HuH-7 (cell line): Measurements from ENCODE around the gene MRPS26.
"Not testable (repeated sequence)": the region's sequence is repeated elsewhere in the genome, so short reads cannot be mapped to it uniquely, and the experiment has no call there.

Source experiments
- DNase-seq: peaks from one replicate; pipeline ENCODE4 v3.0.0; 2011; ENCODE audit warnings: low spot score

The MRPS26 gene

DNA sequence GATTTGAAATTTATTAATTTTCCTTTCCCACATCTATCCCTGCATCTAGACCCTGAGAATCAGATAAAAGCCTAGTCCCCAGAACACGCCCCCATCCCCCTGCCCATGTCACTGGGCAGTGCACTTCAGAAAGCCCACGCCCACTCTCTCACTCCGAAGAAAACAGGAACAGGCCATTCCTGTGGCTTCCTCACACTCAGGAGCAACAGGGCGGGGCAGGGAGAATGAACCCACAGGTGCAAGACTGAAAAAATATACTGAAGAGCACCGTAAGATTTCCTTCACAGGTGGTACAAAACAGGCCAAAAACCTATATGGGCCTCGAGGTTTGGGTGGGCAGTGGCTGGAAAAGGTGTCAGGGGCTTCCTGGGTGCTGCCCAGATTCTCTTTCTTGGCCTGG is 29.0 kb downstream of the MRPS26 start:
- DNase-seq, result no peak

- DNase-seq, result not testable (repeated sequence)
Measured at GRCh38 chr20:3075315-3075714, 29.5 kb downstream of the MRPS26 start.

DNA sequence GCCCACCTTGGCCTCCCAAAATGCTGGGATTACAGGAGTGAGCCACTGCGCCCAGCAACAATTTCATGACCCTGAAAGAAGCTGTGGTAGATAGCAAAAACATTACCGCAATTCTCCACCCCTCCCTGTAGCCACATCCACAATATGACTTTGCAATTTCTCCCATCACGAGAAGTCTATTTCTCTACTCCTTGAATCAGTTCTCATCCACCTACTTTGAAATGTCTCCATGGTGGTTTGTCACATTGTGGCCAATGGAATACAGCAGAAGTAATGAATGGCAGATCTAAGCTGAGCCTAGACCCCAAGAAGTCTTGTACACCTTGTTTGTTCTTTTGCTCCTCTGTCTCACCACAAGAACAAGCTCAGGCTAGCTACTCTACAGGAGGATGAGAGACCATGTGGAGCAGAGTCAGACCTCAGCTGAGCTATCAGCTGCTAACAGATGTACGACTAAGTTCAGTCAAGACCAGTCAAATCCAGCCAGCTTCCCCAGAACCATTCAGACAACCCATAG is 31.8 kb downstream of the MRPS26 start:
- DNase-seq, result no peak

DNA sequence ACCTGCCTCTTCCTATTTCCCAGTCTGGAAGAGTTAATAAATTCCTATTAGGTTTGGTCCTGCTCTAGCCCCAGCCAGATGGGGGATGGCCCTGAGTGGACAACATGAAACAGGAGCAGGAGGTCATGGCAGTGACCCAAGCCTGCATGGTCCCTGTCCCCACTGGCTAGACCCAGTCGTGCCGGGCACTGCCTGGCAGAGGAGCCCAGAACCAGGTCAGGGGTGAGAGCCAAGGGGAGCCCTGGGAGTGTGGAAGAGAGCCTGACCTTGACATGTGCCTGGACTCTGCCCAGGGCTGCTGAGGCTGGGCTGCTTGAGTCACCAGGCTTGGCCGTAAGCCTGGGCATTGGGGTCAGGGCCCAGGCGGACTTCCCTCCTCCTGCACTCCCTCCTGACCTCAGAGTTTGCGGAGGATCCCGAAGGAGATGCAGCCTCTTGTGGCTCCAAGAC is 35.1 kb downstream of the MRPS26 start:
- DNase-seq, result no peak

GRCh38 chr20:3081641-3082040 is 35.8 kb downstream of the MRPS26 start:
- DNase-seq, result no peak

DNA sequence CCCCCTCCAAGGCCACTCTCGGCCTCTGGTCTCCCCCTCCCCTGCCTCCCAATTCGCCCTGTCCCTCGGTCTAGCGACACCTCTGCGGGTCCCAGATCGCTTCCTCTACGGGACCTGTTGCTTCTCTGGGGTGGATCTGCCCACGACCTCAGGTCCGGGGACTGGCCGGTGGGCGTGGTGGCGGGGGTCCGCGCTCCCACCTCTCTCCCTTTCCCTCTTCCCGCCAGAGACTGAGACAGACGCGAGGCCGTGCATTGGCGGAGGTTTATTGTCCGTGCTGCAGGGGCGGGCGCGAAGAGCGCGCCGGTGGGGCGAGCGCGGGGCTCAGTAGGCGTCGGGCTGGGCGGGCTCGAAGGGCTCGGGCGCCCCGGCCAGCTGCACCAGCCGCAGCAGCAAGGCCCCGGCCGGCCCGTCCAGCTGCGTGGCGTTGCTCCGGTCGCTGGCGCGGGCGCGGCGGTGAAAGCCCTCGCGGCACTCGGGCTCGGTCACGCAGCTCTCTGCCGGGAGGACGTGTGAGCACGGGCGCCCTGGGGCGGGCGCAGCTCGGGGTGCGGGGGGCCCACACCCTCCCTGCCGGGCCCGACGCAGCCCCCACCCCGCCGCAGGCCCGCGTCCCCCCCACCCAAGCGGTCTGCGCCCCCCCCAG is 36.6 kb downstream of the MRPS26 start:
- DNase-seq, result peak; percentile 63

- no peak for DNase-seq
Measured at GRCh38 chr20:3082955-3083952, 37.4 kb downstream of the MRPS26 start.

GRCh38 chr20:3084283-3084985 is 38.6 kb downstream of the MRPS26 start, which contains the start of gene AVP:
Gene AVP, minus strand, starts transcription at chr20:3084724. Its CDS starts 50 bp downstream, at chr20:3084674.
- no peak for DNase-seq

GRCh38 chr20:3084986-3085360 is 39.1 kb downstream of the MRPS26 start:
- no peak for DNase-seq

DNA sequence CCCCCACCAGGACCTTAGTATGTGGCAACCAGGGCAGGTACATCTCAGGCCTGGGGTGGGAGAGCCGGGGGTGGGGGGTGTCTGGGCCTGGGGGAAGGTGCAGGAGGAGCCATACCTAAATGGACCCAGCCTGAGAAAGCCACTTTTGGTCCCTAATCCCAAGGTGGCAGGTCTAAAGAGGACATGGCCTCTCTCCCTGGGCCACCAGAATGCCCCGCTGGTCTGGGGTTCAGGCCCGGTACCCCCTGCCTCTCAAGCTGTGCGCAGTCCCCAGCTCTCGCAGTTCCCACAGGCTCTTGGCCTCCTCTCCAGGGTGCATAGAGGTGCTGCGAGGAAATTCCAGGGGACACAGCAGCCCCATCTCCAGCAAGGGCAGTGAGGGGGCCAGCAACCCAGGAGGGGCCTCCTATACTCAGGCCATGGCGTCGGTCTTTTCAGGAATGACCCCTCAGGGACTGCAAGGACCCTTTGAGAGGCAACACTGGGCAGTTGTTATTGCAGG is 39.8 kb downstream of the MRPS26 start:
- DNase-seq, result no peak

- DNase-seq, result no peak
Measured at GRCh38 chr20:3088031-3088430, 42.2 kb downstream of the MRPS26 start.

DNA sequence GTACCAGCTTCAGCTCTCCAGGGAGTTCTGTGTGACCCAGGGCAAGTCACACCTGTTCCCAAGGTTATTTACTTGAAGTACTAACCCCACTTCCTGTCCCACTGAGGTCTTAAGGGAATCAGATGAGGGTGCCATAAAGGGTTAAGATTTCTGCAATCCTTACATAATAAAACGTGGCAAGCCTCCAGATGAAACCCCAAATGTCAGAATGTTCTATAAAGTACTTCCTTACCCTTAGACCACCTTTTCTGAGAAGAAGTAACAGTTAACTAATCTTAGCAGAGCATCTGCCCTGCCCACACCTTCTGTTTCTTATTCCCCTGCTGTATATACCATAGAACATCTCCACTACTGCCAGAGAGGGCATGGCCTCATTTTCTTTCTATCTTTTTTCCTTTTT is 44.7 kb downstream of the MRPS26 start:
- no peak for DNase-seq

GRCh38 chr20:3092611-3093379 is 46.9 kb downstream of the MRPS26 start:
- DNase-seq, result peak; percentile 66

DNA sequence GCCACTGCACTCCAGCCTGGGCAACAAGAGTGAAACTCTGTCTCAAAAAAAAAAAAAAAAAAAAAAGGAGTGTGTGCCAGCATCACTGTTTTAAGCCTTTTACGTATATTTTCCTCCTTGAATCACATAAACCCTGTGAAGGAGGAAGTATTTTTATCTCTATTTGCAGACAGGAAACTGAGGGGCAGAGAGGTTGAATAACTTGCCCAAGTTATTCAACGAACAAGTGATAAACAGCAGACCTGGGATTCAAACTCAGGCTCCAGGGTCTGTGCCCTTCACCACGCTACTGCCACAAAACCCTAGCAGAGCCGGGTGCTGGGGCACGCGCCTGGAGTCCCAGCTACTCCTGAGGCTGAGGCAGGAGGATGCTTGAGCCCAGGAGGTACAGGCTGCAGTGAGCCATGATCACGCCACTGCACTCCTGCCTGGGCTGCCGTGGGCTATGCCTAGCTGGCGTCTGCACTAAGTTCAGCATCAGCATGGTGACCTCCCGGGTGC is 48.1 kb downstream of the MRPS26 start:
- DNase-seq, result no peak

DNA sequence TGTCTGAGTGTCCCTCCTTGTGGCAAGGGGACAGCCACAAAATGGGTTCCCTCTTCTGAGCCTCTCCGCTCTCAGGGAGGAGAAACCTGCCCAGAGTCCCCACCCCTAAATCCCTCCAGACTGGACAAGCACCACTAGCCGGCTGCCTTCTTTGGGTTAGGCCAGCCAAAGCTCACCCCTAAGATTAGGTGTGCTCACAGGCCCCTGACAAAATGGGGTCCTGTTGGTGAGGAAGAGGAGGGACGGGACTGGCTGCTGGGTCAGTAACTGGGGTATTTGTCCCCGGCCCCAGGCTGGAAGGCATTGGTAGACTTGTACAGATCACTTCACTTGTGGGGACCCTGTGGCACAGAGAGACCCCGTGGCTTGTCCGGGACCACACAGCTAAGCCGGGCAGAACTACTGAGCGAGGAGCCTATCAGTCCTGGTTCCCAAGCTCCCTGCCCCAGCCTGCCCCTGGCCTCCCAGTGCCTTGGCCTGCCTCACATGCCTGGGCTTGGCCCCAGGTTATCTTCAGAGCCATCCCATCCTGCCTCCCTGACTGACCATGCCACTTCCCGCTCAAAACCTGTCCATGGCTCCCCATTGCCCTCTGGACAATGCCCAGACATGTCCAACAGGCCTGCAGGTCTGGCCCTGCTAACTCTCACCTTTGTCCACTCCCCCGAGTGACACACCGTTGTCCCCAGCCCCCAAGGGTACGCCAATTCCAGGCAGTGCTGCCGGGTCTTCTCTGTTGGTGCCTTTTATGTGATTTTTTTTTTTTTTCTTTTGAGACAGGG is 49.2 kb downstream of the MRPS26 start:
- no peak for DNase-seq
